Endodermal cell (in vitro differentiated cells): ENCODE data around the gene STK4. TPM values are rescaled to one million over a fixed set of nuclear protein-coding genes. Genes with fewer than 3 reads are reported as not detected.

Experiments used
- DNase-seq: peaks from one replicate; pipeline ENCODE4 v3.0.0-alpha.2; 2017
- H3K27ac ChIP-seq: 2 replicates; pipeline ENCODE4 v1.5.1; 2013; ENCODE audit warnings: mild to moderate bottlenecking, low read depth, low read length, moderate library complexity
- H3K27me3 ChIP-seq: 2 replicates; pipeline ENCODE4 v1.6.1; 2013; ENCODE audit warnings: mild to moderate bottlenecking, low read length, moderate library complexity; ENCODE audit not compliant: insufficient read depth, control insufficient read depth, poor library complexity, severe bottlenecking
- H3K36me3 ChIP-seq: 2 replicates; pipeline ENCODE4 v1.7.0; 2013; ENCODE audit warnings: mild to moderate bottlenecking, low read length, moderate library complexity; ENCODE audit not compliant: control insufficient read depth, insufficient read depth
- H3K4me1 ChIP-seq: one replicate; pipeline ENCODE4 v1.7.0; 2013; ENCODE audit warnings: low read length; ENCODE audit not compliant: control insufficient read depth, insufficient read depth
- H3K4me3 ChIP-seq: 2 replicates; pipeline ENCODE4 v1.5.1; 2013; ENCODE audit warnings: mild to moderate bottlenecking, low read length, moderate library complexity
- H3K9ac ChIP-seq: 2 replicates; pipeline ENCODE4 v1.6.1; 2013; ENCODE audit warnings: mild to moderate bottlenecking, low read length, moderate library complexity; ENCODE audit not compliant: poor library complexity, severe bottlenecking; ENCODE audit errors: extremely low read depth
- H3K9me3 ChIP-seq: 2 replicates; pipeline ENCODE4 v1.6.1; 2013; ENCODE audit warnings: mild to moderate bottlenecking, low read length, moderate library complexity; ENCODE audit not compliant: control insufficient read depth
- H3K27ac Mint-ChIP-seq: 2 replicates; pipeline ENCODE4 v1.8.0; 2020; ENCODE audit warnings: mixed read lengths
- H3K27me3 Mint-ChIP-seq: 2 replicates; pipeline ENCODE4 v1.8.0; 2021; ENCODE audit warnings: mild to moderate bottlenecking, mixed read lengths; ENCODE audit not compliant: insufficient read depth
- H3K36me3 Mint-ChIP-seq: 2 replicates; pipeline ENCODE4 v1.8.0; 2020; ENCODE audit warnings: low read depth, mixed read lengths
- H3K4me1 Mint-ChIP-seq: 2 replicates; pipeline ENCODE4 v1.8.0; 2020; ENCODE audit warnings: mixed read lengths
- H3K4me3 Mint-ChIP-seq: 2 replicates; pipeline ENCODE4 v1.8.0; 2020; ENCODE audit warnings: mild to moderate bottlenecking, moderate library complexity, mixed read lengths
- H3K9me3 Mint-ChIP-seq: 2 replicates; pipeline ENCODE4 v1.8.0; 2020; ENCODE audit warnings: mild to moderate bottlenecking, mixed read lengths
- CTCF ChIP-seq: fragments of 200-600 bp; sonication (generic); conservative IDR thresholded peaks from 2 replicates; pipeline ENCODE4 v1.5.0; 2021; ENCODE audit warnings: antibody characterized with exemption, mild to moderate bottlenecking
- WGBS, 2 experiments: methylation state at CpG; one replicate each; pipeline versions ENCODE4 v1.1.5 to v1.1.7; 2013; ENCODE audit warnings: missing lambda C conversion rate in 2 of 2, mixed read lengths in 1 of 2; ENCODE audit not compliant: insufficient coverage in 1 of 2, insufficient read length in 1 of 2; 5-methylcytosine and 5-hydroxymethylcytosine counted together
- total RNA-seq, 2 donors: library from RNA; stranded (reverse); fragmentation: NEBNext Ultra II Directional in 1 of 2; extraction: Animal tissue kit (Norgen Biotek cat#: 25700) in 1 of 2; gene quantifications; 2 replicates in 1 of 2; 3 replicates in 1 of 2; pipeline ENCODE4 v1.2.1, GENCODE V29; 2021

Gene STK4
- total RNA-seq, 2 donors from 2014 or later: 29.2 to 33.1 TPM

DNA sequence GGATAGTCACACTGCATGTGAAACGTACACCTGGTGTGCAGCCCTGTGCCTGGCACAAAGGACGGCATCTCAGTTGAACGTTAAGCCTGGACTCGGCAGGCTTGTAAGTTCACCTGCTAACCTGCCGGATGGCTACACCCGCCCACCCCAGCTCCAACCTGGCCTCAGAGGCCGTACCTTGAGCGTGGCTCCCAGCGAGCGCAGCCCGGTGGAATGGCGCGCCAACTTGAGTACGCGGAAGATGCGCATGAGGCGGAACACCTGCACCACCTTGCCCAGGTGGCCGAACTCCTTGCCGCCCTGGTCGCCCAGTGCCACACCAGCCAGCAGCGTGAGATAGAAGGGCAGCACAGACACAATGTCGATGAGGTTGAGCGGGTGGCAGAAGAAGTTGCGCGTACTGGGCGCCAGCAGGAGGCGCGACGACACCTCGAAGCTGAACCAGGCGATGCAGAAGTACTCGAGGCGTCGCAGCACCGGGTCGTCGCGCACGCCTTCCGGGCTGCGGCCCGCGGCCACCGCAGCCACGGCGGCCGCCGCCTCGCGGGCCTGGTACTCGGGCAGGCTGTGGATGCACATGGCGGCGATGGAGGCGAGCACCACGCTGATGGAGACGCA lies 131.3 kb downstream of the STK4 start:
- no peaks in the 10 kb centered on the region for H3K36me3 Mint-ChIP-seq
- H3K27me3 ChIP-seq: peaks cover 17% of the 10 kb centered on the region
- no peaks in the 10 kb centered on the region for H3K9me3 ChIP-seq
- no peaks in the 10 kb centered on the region for H3K36me3 ChIP-seq
- 94 to 97% methylated on average over 41 to 56 of the region's 56 CpGs for WGBS, 2 experiments
- DNase-seq: no peak
- no peak overlapping the region for H3K27ac ChIP-seq
- no peak for TF ChIP-seq CTCF
- no peak overlapping the region for H3K27ac Mint-ChIP-seq
- no peak overlapping the region for H3K4me3 ChIP-seq
- no peaks in the 10 kb centered on the region for H3K4me1 ChIP-seq
- H3K9ac ChIP-seq: no peak overlapping the region
- no peak overlapping the region for H3K4me3 Mint-ChIP-seq
- peaks cover 36% of the 10 kb centered on the region for H3K27me3 Mint-ChIP-seq
- peaks cover 5% of the 10 kb centered on the region for H3K9me3 Mint-ChIP-seq
- H3K4me1 Mint-ChIP-seq: peaks cover 11% of the 10 kb centered on the region

GRCh38 chr20:45098103-45098773 lies 131.9 kb downstream of the STK4 start:
- Mint-ChIP-seq H3K4me3 (no peak overlapping the region), H3K4me1 (peaks cover 11% of the 10 kb centered on the region), H3K27me3 (peaks cover 36% of the 10 kb centered on the region), H3K36me3 (no peaks in the 10 kb centered on the region), H3K9me3 (peaks cover 5% of the 10 kb centered on the region), H3K27ac (no peak overlapping the region)
- Histone ChIP-seq H3K27ac (no peak overlapping the region), H3K4me3 (no peak overlapping the region), H3K9ac (no peak overlapping the region), H3K27me3 (peaks cover 17% of the 10 kb centered on the region), H3K9me3 (no peaks in the 10 kb centered on the region), H3K4me1 (no peaks in the 10 kb centered on the region), H3K36me3 (no peaks in the 10 kb centered on the region)
- 84 to 86% methylated on average over 70 to 91 of the region's 91 CpGs for WGBS, 2 experiments
- peak; percentile 70 for TF ChIP-seq CTCF
- peak; percentile 94 for DNase-seq

GRCh38 chr20:45100563-45101245 lies 134.4 kb downstream of the STK4 start, which contains the start of gene KCNS1:
Gene KCNS1, minus strand, starts transcription at chr20:45101127. Its CDS starts 1,891 bp downstream, at chr20:45099236.
- Histone ChIP-seq H3K27ac (no peak within 1 kb of the TSS), H3K4me1 (no peaks in the 10 kb centered on the region), H3K9me3 (no peaks in the 10 kb centered on the region), H3K4me3 (no peak within 1 kb of the TSS), H3K36me3 (no peaks in the 10 kb centered on the region), H3K27me3 (peaks cover 17% of the 10 kb centered on the region), H3K9ac (no peak within 1 kb of the TSS)
- peaks cover 36% of the 10 kb centered on the region for H3K27me3 Mint-ChIP-seq
- H3K4me1 Mint-ChIP-seq: peaks cover 8% of the 10 kb centered on the region
- peak within 1 kb of the TSS; percentile 12 for H3K27ac Mint-ChIP-seq
- peak; percentile 93 for DNase-seq
- H3K36me3 Mint-ChIP-seq: no peaks in the 10 kb centered on the region
- peak; percentile 48 for TF ChIP-seq CTCF
- peaks cover 5% of the 10 kb centered on the region for H3K9me3 Mint-ChIP-seq
- peak within 1 kb of the TSS; percentile 51 for H3K4me3 Mint-ChIP-seq
- WGBS, 2 experiments: 16 to 28% methylated on average over 4 to 35 of the region's 38 CpGs
